ENCODE results near the gene NEK9.

Gene NEK9

DNA sequence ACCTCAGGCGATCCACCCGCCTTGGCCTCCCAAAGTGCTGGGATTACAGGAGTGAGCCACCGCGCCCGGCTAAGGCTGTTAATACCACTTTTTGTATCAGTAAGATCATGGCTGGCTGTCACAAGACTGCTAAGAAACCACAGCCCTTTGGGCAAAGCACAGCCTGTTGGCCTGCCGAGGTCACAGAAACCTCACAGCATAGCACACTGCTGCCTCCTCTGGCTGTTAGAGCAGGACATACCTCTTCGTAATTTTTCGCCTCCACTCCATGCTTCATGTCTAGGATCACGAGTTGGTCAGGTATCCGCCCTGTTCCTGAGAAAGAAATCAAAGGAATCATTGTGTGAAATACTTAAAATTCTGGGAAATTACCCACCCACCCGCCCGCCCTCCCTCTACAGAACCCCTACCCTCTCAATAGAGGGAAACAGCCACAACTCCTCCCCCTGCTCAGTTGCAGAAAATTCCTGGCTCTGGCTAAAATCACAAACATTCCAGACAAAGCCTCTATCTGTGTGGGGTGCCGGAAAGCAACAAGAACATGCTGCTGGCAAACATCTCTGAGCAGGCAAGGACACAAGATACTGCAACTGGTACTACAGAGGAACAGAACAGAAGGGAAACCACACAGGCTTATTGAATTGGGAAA, 20.7 kb upstream of the NEK9 start:
- no peak for DNase-seq (ENCODE audit: low read depth)
- peak; percentile 8 for TF ChIP-seq CTCF (IDR thresholded peaks at IDR 0.05; ENCODE audit: low read depth, low read length, missing control alignments)

DNA sequence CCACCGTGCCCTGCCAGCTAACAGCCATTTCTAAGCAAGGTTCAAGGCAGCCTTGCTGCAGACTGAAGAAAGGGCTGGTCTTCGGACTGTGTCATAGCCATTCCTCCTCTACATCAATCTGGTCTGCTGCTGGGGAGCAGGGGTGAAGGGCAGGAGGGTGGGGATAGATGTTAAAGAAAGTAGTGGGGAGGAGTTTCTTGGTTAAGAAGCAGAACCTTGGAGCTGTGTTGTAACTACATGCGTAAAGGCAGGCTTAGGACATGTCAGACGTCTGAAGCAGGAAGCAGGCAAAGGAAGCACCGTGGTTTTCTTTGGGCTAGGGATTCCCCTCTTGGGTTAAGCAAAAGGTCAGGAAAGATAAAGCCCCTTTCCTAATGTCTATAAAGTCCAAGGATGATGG, 18.1 kb upstream of the NEK9 start:
- no peak for DNase-seq (ENCODE audit: low read depth)
- H3K4me3 ChIP-seq (ENCODE audit: low read depth, low read length) = no peak overlapping the region
- no peak for TF ChIP-seq CTCF (IDR thresholded peaks at IDR 0.05; ENCODE audit: low read depth, low read length, missing control alignments)

More for the DNA sequence above, 20.7 kb upstream of the NEK9 start:
- no peak overlapping the region for H3K4me3 ChIP-seq (ENCODE audit: low read depth, low read length)

- DNase-seq (ENCODE audit: low read depth) = no peak
- no peak for TF ChIP-seq CTCF (IDR thresholded peaks at IDR 0.05; ENCODE audit: low read depth, low read length, missing control alignments)
- no peak overlapping the region for H3K4me3 ChIP-seq (ENCODE audit: low read depth, low read length)
Measured at GRCh38 chr14:75143761-75144527, 17.1 kb upstream of the NEK9 start.

- no peak overlapping the region for H3K4me3 ChIP-seq (ENCODE audit: low read depth, low read length)
- no peak for DNase-seq (ENCODE audit: low read depth)
- TF ChIP-seq CTCF (IDR thresholded peaks at IDR 0.05; ENCODE audit: low read depth, low read length, missing control alignments) = no peak
Measured at GRCh38 chr14:75142494-75142893, 15.6 kb upstream of the NEK9 start.

GRCh38 chr14:75141967-75142366, 15.1 kb upstream of the NEK9 start:
- DNase-seq (ENCODE audit: low read depth) = no peak

DNA sequence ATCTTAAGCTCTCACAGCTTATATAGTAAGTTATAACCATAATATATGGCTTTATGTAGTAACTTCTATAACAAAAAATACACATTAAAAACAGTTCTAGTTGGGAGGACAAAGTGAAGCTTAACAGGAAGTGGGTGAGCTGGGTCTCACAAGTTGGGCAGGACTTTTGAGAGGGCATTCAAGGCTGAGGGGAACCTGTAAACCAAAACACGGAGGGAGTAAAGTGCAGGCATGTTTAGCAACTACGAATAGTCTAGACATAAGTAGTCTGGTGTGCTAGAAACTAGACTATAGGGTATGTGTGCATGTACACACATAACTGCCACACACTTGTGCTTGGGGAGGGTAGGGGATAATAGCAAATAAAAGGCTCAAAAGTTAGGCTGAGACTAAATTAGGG, 14.2 kb upstream of the NEK9 start:
- H3K4me3 ChIP-seq (ENCODE audit: low read depth, low read length) = no peak overlapping the region
- no peak for DNase-seq (ENCODE audit: low read depth)
- no peak for TF ChIP-seq CTCF (IDR thresholded peaks at IDR 0.05; ENCODE audit: low read depth, low read length, missing control alignments)

More at GRCh38 chr14:75141967-75142366, 15.1 kb upstream of the NEK9 start:
- H3K4me3 ChIP-seq (ENCODE audit: low read depth, low read length) = no peak overlapping the region
- TF ChIP-seq CTCF (IDR thresholded peaks at IDR 0.05; ENCODE audit: low read depth, low read length, missing control alignments) = peak; percentile 35

Data from GM12864 (cell line).